A549 (cell line): ENCODE results near the gene NCL. TPM values are rescaled to one million over a fixed set of nuclear protein-coding genes. Genes with fewer than 3 reads are reported as not detected.

Experiments
- ATAC-seq, 2 experiments: fragments of 200-7000 bp in 1 of 2; fragments of >200 bp in 1 of 2; cut with Nextera tagmentation in 1 of 2; cut with Tn5 transposase in 1 of 2; 3 replicates each; pipeline versions ENCODE4 v1.8.0 to v1.9.1; 2018 to 2020; ENCODE audit warnings: mild to moderate bottlenecking in 1 of 2, moderate library complexity in 1 of 2
- CTCF ChIA-PET: fragments of 300-600 bp; sonication (Branson Sonifier 250); formaldehyde crosslinking; extraction: SDS; loops from one replicate; lab custom pipeline; 2021; ENCODE audit warnings: antibody characterized with exemption, inconsistent platforms; lab: Yijun Ruan, JAX
- POLR2A ChIA-PET: fragments of 350-600 bp; formaldehyde crosslinking; extraction: SDS; loops from one replicate; lab custom pipeline; 2021; ENCODE audit warnings: antibody characterized with exemption, inconsistent platforms; lab: Yijun Ruan, JAX
- DNase-seq, 2 experiments: peaks; one replicate each; pipeline versions ENCODE4 v3.0.0 to v3.0.0-alpha.2; 2011 to 2016; ENCODE audit warnings: low read depth in 1 of 2, low spot score in 1 of 2
- FAIRE-seq: peaks from 2 replicates; lab custom pipeline; 2011; peaks lifted over from hg19 to GRCh38; lab: Jason Lieb, UNC
- H3K27ac ChIP-seq, 2 experiments: fragments of >200 bp; sonication (Bioruptor Twin); formaldehyde crosslinking; 3 replicates each; pipeline ENCODE4 v1.5.1; 2016 to 2017
- H3K4me1 ChIP-seq: fragments of >200 bp; sonication (Bioruptor Twin); formaldehyde crosslinking; 3 replicates; pipeline ENCODE4 v1.6.1; 2016
- H3K4me2 ChIP-seq: fragments of >200 bp; sonication (Bioruptor Twin); formaldehyde crosslinking; 3 replicates; pipeline ENCODE4 v1.6.1; 2016
- H3K4me3 ChIP-seq: fragments of >200 bp; sonication (Bioruptor Twin); formaldehyde crosslinking; 3 replicates; pipeline ENCODE4 v1.5.1; 2016
- H3K9me3 ChIP-seq: fragments of >200 bp; sonication (Bioruptor Twin); formaldehyde crosslinking; 3 replicates; pipeline ENCODE4 v1.6.1; 2016
- ATOH8 ChIP-seq: fragments of 250-450 bp; sonication (Bioruptor Pico); IDR thresholded peaks from 2 replicates; pipeline ENCODE4 v1.5.0; 2020; ENCODE audit warnings: low read depth, mild to moderate bottlenecking, moderate library complexity
- BHLHE40 ChIP-seq: IDR thresholded peaks from 2 replicates; pipeline ENCODE4 v1.6.1; 2012; ENCODE audit warnings: low read depth, low read length, inconsistent platforms
- CBX2 ChIP-seq: fragments of 200-600 bp; sonication (generic); IDR thresholded peaks from 2 replicates; pipeline ENCODE4 v1.6.1; 2016; ENCODE audit warnings: low read depth, mild to moderate bottlenecking, borderline replicate concordance
- CBX8 ChIP-seq: fragments of 200-600 bp; sonication (generic); IDR thresholded peaks from 2 replicates; pipeline ENCODE4 v1.6.1; 2016
- EP300 ChIP-seq, 2 experiments: fragments of >200 bp; sonication (Bioruptor Twin); formaldehyde crosslinking; IDR thresholded peaks; 2 replicates in 1 of 2; 3 replicates in 1 of 2; pipeline ENCODE4 v1.6.1; 2016 to 2017
- HDAC2 ChIP-seq: fragments of 200-600 bp; sonication (generic); IDR thresholded peaks from 2 replicates; pipeline ENCODE4 v1.6.1; 2016
- JUNB ChIP-seq: fragments of >200 bp; sonication (Bioruptor Twin); formaldehyde crosslinking; IDR thresholded peaks from 2 replicates; pipeline ENCODE4 v1.6.1; 2016
- KDM1A ChIP-seq: fragments of 200-600 bp; sonication (generic); IDR thresholded peaks from 2 replicates; pipeline ENCODE4 v1.6.1; 2016; ENCODE audit warnings: low read depth, mild to moderate bottlenecking
- MAZ ChIP-seq: fragments of 150-350 bp; IDR thresholded peaks from 2 replicates; pipeline ENCODE4 v1.6.1; 2014; ENCODE audit warnings: antibody characterized with exemption, low read depth, low read length, borderline replicate concordance
- MYC ChIP-seq: IDR thresholded peaks from 2 replicates; pipeline ENCODE4 v1.6.1; 2012; ENCODE audit warnings: mild to moderate bottlenecking, inconsistent platforms, low read length, improper control_type of control experiment, borderline replicate concordance
- NR3C1 ChIP-seq: fragments of >200 bp; sonication (Bioruptor Twin); formaldehyde crosslinking; IDR thresholded peaks from 3 replicates; pipeline ENCODE4 v1.6.1; 2017
- POLR2AphosphoS2 ChIP-seq: conservative IDR thresholded peaks from 2 replicates; pipeline ENCODE4 v1.6.1; 2012; ENCODE audit warnings: low read length, improper control_type of control experiment, inconsistent platforms
- RARB ChIP-seq: fragments of 250-450 bp; sonication (Bioruptor Pico); IDR thresholded peaks from 2 replicates; pipeline ENCODE4 v1.8.0; 2021; ENCODE audit warnings: mild to moderate bottlenecking, moderate library complexity
- RCOR1 ChIP-seq: fragments of 150-350 bp; IDR thresholded peaks from 2 replicates; pipeline ENCODE4 v1.6.1; 2014; ENCODE audit warnings: antibody characterized with exemption, low read length, low read depth
- RFX5 ChIP-seq: fragments of 450-650 bp; IDR thresholded peaks from 2 replicates; pipeline ENCODE4 v1.7.1; 2014; ENCODE audit warnings: antibody characterized with exemption, mild to moderate bottlenecking, moderate library complexity
- USF2 ChIP-seq: fragments of 450-650 bp; IDR thresholded peaks from 2 replicates; pipeline ENCODE4 v1.6.1; 2014; ENCODE audit warnings: antibody characterized with exemption
- ZC3H11A ChIP-seq: fragments of 450-650 bp; IDR thresholded peaks from 2 replicates; pipeline ENCODE4 v1.6.1; 2014; ENCODE audit warnings: antibody characterized with exemption, mild to moderate bottlenecking
- ZSCAN20 ChIP-seq: fragments of 250-450 bp; sonication (Bioruptor Pico); IDR thresholded peaks from 2 replicates; pipeline ENCODE4 v1.8.0; 2022; ENCODE audit warnings: mild to moderate bottlenecking, moderate library complexity
- WGBS: methylation state at CpG from one replicate; pipeline ENCODE4 v1.1.6; 2017; ENCODE audit errors: missing lambda C conversion rate; 5-methylcytosine and 5-hydroxymethylcytosine counted together
- polyA plus RNA-seq, 4 experiments: library from polyadenylated mRNA; depleted of rRNA in 3 of 4; stranded (reverse); fragments of >200 nt; fragmentation: RNase III in 1 of 4; extraction: RNeasy Plus Mini Kit Qiagen cat#74134 plus additional on column Dnase treatment in 1 of 4; gene quantifications; 2 replicates in 3 of 4; 3 replicates in 1 of 4; pipeline ENCODE4 v1.2.3, GENCODE V29; 2011 to 2017
- TF ChIP-seq, protein P1 (sequence below): fragments of 150-350 bp; IDR thresholded peaks from 2 replicates; pipeline ENCODE4 v1.6.1; 2014; ENCODE audit warnings: low read depth, mild to moderate bottlenecking, low read length
- TF ChIP-seq, protein P2 (sequence below): fragments of >200 bp; sonication (Bioruptor Twin); formaldehyde crosslinking; IDR thresholded peaks from 2 replicates; pipeline ENCODE4 v1.6.1; 2016
- TF ChIP-seq, protein P3 (sequence below): IDR thresholded peaks from 2 replicates; pipeline ENCODE4 v1.6.1; 2012

NCL gene
- polyA plus RNA-seq, 2 of the 4 experiments (the other 2 are of a cell fraction): 390 to 766 TPM

DNA sequence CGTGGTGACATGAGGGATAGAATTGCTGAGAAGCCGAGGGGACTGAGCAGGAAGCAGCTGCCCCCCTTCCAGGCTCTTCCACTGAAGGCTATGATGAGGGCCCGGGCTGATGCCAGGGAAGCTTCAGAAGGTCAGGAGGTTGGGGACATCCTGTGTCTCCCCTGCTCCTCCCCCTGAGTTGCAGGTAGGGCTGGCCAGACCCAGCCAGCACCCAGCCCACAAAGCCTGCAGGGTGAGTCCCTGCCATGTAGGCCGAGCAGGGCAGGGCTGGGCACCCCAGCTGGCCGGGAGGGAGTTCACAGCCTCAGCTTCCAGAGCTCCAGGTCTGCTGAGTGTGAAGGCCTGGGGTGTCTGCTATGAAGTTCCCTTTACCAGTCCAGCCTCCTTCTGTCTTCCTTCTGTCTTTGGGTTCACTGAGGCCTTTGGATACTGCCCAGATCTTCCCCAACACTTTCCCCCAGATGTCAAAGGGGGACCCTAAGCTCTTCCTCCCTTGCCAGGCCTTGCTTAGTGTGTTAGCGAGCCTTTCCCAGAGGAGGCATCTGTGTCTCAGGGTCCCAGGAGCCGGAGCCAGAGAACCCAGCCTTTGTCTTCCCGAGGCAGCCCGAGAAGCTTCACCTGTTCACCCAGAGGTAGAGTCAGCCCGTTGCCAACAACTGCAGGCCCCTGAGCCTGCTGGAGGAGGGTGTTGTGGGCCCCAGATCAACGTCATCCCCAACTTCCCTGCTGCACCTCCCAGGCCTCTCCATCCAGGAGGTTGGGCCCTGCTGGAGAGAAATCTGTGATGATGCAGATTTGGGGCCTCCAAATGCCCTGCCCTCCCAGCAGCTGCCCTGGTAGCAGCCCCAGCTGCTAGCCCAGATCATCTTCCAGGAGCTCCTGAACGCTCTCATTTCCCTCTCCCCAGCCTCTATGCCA lies 3.6 kb upstream of the NCL start:
- 90% methylated on average over 11 of the region's 12 CpGs for WGBS
- TF ChIP-seq ZSCAN20 (CRISPR knock-in tag) (no peak), ZC3H11A (no peak), CBX2 (no peak), RCOR1 (no peak), BHLHE40 (no peak), MYC (no peak), USF2 (no peak), JUNB (no peak), KDM1A (no peak)
- TF ChIP-seq, protein P1, sequence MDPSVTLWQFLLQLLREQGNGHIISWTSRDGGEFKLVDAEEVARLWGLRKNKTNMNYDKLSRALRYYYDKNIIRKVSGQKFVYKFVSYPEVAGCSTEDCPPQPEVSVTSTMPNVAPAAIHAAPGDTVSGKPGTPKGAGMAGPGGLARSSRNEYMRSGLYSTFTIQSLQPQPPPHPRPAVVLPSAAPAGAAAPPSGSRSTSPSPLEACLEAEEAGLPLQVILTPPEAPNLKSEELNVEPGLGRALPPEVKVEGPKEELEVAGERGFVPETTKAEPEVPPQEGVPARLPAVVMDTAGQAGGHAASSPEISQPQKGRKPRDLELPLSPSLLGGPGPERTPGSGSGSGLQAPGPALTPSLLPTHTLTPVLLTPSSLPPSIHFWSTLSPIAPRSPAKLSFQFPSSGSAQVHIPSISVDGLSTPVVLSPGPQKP: no peak
- TF ChIP-seq, protein P2, sequence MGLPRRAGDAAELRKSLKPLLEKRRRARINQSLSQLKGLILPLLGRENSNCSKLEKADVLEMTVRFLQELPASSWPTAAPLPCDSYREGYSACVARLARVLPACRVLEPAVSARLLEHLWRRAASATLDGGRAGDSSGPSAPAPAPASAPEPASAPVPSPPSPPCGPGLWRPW: no peak
- TF ChIP-seq, protein P3, sequence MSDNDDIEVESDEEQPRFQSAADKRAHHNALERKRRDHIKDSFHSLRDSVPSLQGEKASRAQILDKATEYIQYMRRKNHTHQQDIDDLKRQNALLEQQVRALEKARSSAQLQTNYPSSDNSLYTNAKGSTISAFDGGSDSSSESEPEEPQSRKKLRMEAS: no peak
- TF ChIP-seq, all 56 proteins: peak for 0
- H3K9me3 ChIP-seq: no peaks in the 10 kb centered on the region
- ATAC-seq (no peak), FAIRE-seq (no peak), DNase-seq (no peak)
- peaks cover 5% of the 10 kb centered on the region; the same call in 1 of the 3 replicates for H3K4me1 ChIP-seq
- CTCF ChIA-PET: interaction anchor here (0.8 to 14.1 kb wide), 6 partner anchors 9 to 50 kb away, joined by 3 to 115 read pairs (median 4); no protein-coding TSS in a partner anchor
- no peak overlapping the region for H3K4me3 ChIP-seq
- H3K4me2 ChIP-seq: no peak overlapping the region
- no peak overlapping the region for H3K27ac ChIP-seq
- POLR2A ChIA-PET: no interaction called here

DNA sequence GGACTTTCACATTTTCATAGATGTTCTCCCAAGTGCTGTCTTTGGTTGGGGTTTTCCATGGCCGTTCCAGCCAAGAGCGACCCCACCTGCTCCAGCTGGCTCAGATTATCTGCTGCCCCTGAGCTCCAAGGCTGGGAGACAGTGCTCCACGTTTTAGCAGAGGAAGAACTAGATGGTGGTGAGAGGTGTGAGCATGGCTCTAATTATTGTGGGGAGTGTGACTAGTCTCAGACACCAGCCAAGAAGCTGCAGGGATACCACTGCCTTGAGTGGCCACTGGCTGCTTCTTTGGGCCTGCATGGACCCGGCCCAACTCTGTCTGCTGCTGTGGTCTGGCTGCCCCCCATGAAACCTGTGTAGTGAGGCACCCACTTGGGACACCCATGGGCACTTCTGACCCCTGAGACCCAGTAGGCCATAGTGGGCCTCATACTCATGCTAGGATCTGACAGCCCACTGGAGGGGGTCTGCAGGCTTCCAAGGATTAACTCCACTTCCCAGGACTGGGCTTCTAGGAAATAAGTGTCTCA lies 2.8 kb upstream of the NCL start:
- Histone ChIP-seq H3K4me1 (peaks cover 12% of the 10 kb centered on the region), H3K4me3 (no peak overlapping the region), H3K27ac (no peak overlapping the region), H3K9me3 (no peaks in the 10 kb centered on the region), H3K4me2 (no peak overlapping the region)
- WGBS: 63% methylated on average over 3 of the region's 4 CpGs
- ChIA-PET CTCF (interaction anchor here (0.8 to 14.1 kb wide), 5 partner anchors 10 to 51 kb away, joined by 3 to 115 read pairs (median 4); no protein-coding TSS in a partner anchor), POLR2A (no interaction called here)
- TF ChIP-seq MYC (no peak), HDAC2 (no peak), POLR2AphosphoS2 (no peak), RARB (CRISPR knock-in tag) (no peak), CBX2 (no peak), EP300 (IDR thresholded peaks at IDR 0.05) (no peak), RFX5 (no peak), USF2 (no peak), MAZ (no peak), CBX8 (no peak), BHLHE40 (no peak), NR3C1 (no peak), ATOH8 (CRISPR knock-in tag) (no peak)
- no peak for DNase-seq
- FAIRE-seq: no peak
- no peak for ATAC-seq
